Colonic mucosa (tissue), 4 donors: ENCODE results near the gene MTMR3. TPM values are rescaled to one million over a fixed set of nuclear protein-coding genes. Genes with fewer than 3 reads are reported as not detected.

Experiments
- DNase-seq: peaks from one replicate; pipeline ENCODE4 v3.0.0-alpha.2; 2020
- H3K27ac ChIP-seq: fragments of 200-600 bp; one replicate; pipeline ENCODE4 v1.8.0; 2021
- H3K27me3 ChIP-seq: fragments of 200-600 bp; one replicate; pipeline ENCODE4 v1.8.0; 2021
- H3K36me3 ChIP-seq: fragments of 200-600 bp; one replicate; pipeline ENCODE4 v1.8.0; 2021
- H3K4me1 ChIP-seq: fragments of 200-600 bp; one replicate; pipeline ENCODE4 v1.8.0; 2021; ENCODE audit warnings: mild to moderate bottlenecking
- H3K4me3 ChIP-seq: fragments of 200-600 bp; one replicate; pipeline ENCODE4 v1.8.0; 2021
- H3K9ac ChIP-seq, 2 donors: one replicate each; pipeline ENCODE4 v1.7.0; 2013; ENCODE audit warnings: control low read depth in 2 of 2, low read depth in 2 of 2, low read length in 2 of 2
- H3K9me3 ChIP-seq: fragments of 200-600 bp; one replicate; pipeline ENCODE4 v1.8.0; 2021
- CTCF ChIP-seq: fragments of 200-600 bp; IDR thresholded peaks from one replicate; pipeline ENCODE4 v1.8.0; 2022; ENCODE audit warnings: antibody characterized with exemption, mild to moderate bottlenecking
- intact Hi-C: fragments of 100-400 bp; cut with DNase I; formaldehyde crosslinking; loops from one replicate; pipeline ENCODE4 v1.14.1; 2022
- total RNA-seq, 2 donors: library from RNA; stranded (reverse); fragmentation: NEBNext Ultra II Directional in 1 of 2; extraction: Animal tissue kit (Norgen Biotek cat#: 25700) in 1 of 2; gene quantifications; one replicate each; pipeline ENCODE4 v1.2.1, GENCODE V29; 2021
- donor health status: healthy.
- donor health status: DM: no; HTN: no; CAD: no.
- donor health status: DM: no; HTN: no; CAD: no.

MTMR3 gene
- total RNA-seq, 2 donors from 2014 or later = 35.9 to 49.4 TPM

GRCh38 chr22:29977107-29977506 is 94.1 kb downstream of the MTMR3 start:
- no peak for TF ChIP-seq CTCF
- Histone ChIP-seq H3K9ac (no peak overlapping the region), H3K27me3 (no peaks in the 10 kb centered on the region), H3K4me3 (no peak overlapping the region), H3K36me3 (no peaks in the 10 kb centered on the region), H3K9me3 (no peaks in the 10 kb centered on the region), H3K4me1 (peaks cover 6% of the 10 kb centered on the region), H3K27ac (no peak overlapping the region)
- DNase-seq = no peak
- intact Hi-C loops = no loop called here

- H3K9ac ChIP-seq = peak overlapping the region in 1 of 2 donors; percentile 21
- no peak for DNase-seq
- intact Hi-C loops = no loop called here
- no peaks in the 10 kb centered on the region for H3K36me3 ChIP-seq
- H3K4me3 ChIP-seq = no peak overlapping the region
- peak overlapping the region; percentile 6 for H3K27ac ChIP-seq
- no peak for TF ChIP-seq CTCF
- H3K4me1 ChIP-seq = peaks cover 6% of the 10 kb centered on the region
- H3K27me3 ChIP-seq = no peaks in the 10 kb centered on the region
- no peaks in the 10 kb centered on the region for H3K9me3 ChIP-seq
Observed at GRCh38 chr22:29979777-29980321, 96.9 kb downstream of the MTMR3 start.

- TF ChIP-seq CTCF = no peak
- Histone ChIP-seq H3K36me3 (no peaks in the 10 kb centered on the region), H3K9ac (no peak overlapping the region), H3K27me3 (no peaks in the 10 kb centered on the region), H3K4me3 (no peak overlapping the region), H3K27ac (peak overlapping the region; percentile 48), H3K4me1 (peaks cover 6% of the 10 kb centered on the region), H3K9me3 (no peaks in the 10 kb centered on the region)
- intact Hi-C loops = no loop called here
- DNase-seq = peak; percentile 55
Observed at GRCh38 chr22:29983296-29983917, 100.4 kb downstream of the MTMR3 start.

- no peak for TF ChIP-seq CTCF
- intact Hi-C loops = no loop called here
- DNase-seq = no peak
Observed at GRCh38 chr22:29985912-29986311, 102.9 kb downstream of the MTMR3 start.

GRCh38 chr22:29987137-29987536 is 104.2 kb downstream of the MTMR3 start:
- intact Hi-C loops = no loop called here
- Histone ChIP-seq H3K4me3 (no peak overlapping the region), H3K27ac (no peak overlapping the region), H3K9ac (no peak overlapping the region), H3K4me1 (no peaks in the 10 kb centered on the region), H3K27me3 (no peaks in the 10 kb centered on the region), H3K9me3 (no peaks in the 10 kb centered on the region), H3K36me3 (no peaks in the 10 kb centered on the region)
- DNase-seq = no peak
- no peak for TF ChIP-seq CTCF

More at GRCh38 chr22:29985912-29986311, 102.9 kb downstream of the MTMR3 start:
- no peaks in the 10 kb centered on the region for H3K36me3 ChIP-seq
- H3K9ac ChIP-seq = no peak overlapping the region
- H3K27me3 ChIP-seq = no peaks in the 10 kb centered on the region
- no peaks in the 10 kb centered on the region for H3K9me3 ChIP-seq
- H3K27ac ChIP-seq = no peak overlapping the region
- no peak overlapping the region for H3K4me3 ChIP-seq
- H3K4me1 ChIP-seq = no peaks in the 10 kb centered on the region
